ENCODE measurements around the gene UGCG.

GRCh38 chr9:111943746-111944145 lies 47.1 kb downstream of the UGCG start:
- TF ChIP-seq, protein P1, sequence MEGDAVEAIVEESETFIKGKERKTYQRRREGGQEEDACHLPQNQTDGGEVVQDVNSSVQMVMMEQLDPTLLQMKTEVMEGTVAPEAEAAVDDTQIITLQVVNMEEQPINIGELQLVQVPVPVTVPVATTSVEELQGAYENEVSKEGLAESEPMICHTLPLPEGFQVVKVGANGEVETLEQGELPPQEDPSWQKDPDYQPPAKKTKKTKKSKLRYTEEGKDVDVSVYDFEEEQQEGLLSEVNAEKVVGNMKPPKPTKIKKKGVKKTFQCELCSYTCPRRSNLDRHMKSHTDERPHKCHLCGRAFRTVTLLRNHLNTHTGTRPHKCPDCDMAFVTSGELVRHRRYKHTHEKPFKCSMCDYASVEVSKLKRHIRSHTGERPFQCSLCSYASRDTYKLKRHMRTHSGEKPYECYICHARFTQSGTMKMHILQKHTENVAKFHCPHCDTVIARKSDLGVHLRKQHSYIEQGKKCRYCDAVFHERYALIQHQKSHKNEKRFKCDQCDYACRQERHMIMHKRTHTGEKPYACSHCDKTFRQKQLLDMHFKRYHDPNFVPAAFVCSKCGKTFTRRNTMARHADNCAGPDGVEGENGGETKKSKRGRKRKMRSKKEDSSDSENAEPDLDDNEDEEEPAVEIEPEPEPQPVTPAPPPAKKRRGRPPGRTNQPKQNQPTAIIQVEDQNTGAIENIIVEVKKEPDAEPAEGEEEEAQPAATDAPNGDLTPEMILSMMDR (IDR thresholded peaks at IDR 0.05): no peak
- no peak for TF ChIP-seq POLR2AphosphoS5 (IDR thresholded peaks at IDR 0.05; ENCODE audit: low read depth, low read length)
- no peak for TF ChIP-seq REST (IDR thresholded peaks at IDR 0.05; ENCODE audit: insufficient read depth in 1 of 2, low read depth in 2 of 2, low read length in 1 of 2)
- TF ChIP-seq TCF7L2 (IDR thresholded peaks at IDR 0.05; ENCODE audit: low read depth, low read length): no peak
- TF ChIP-seq SIN3A (IDR thresholded peaks at IDR 0.05; ENCODE audit: borderline replicate concordance, insufficient read depth, low read depth, low read length): no peak
